ENCODE measurements around the gene PEX26. TPM values are rescaled to one million over a fixed set of nuclear protein-coding genes. Genes with fewer than 3 reads are reported as not detected.
"Not testable (repeated sequence)": the region's sequence is repeated elsewhere in the genome, so short reads cannot be mapped to it uniquely, and the experiment has no call there.

Gene PEX26
- total and polyA plus RNA-seq, 9 donors, result 13.0 to 33.4 (median 23.5) TPM

DNA sequence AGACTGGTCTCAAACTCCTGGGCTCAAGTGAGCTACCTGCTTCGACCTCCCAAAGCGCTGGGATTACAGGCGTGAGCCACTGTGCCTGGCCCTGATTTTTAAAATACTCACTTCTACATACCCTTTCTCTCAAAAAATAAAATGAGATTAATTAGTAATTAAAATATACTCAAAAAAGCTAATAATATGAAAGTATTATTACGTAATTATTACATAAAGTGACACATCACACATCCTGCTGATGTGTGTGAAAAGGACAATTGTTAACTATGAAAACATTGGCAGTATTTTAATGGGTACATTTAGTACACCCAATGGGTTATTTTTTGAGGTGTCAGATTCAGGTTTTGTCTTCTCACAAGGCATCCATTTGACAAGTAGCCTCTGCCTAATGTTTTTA, 32.0 kb upstream of the PEX26 start:
- H3K27ac ChIP-seq, result peak overlapping the region in 1 of 2 donors; percentile 92
- TF ChIP-seq CTCF (IDR thresholded peaks at IDR 0.05) (no peak), EP300 (IDR thresholded peaks at IDR 0.05) (no peak), POLR2A (IDR thresholded peaks at IDR 0.05) (no peak)
- WGBS, 3 donors, result 95 to 99% (median 97%) methylated on average over 4 of the region's 4 CpGs

GRCh38 chr22:18048041-18048440, 29.7 kb upstream of the PEX26 start:
- peak overlapping the region in 1 of 2 donors; percentile 50 for H3K27ac ChIP-seq
- H3K4me1 ChIP-seq (ENCODE audit: insufficient read depth), result peaks cover 17% of the 10 kb centered on the region
- H3K27me3 ChIP-seq, result no peaks in the 10 kb centered on the region
- no peak for DNase-seq
- H3K9me3 ChIP-seq, result no peaks in the 10 kb centered on the region
- 55 to 84% (median 77%) methylated on average over 9 of the region's 9 CpGs for WGBS, 3 donors
- TF ChIP-seq EP300 (IDR thresholded peaks at IDR 0.05), result no peak
- no peak for TF ChIP-seq CTCF (IDR thresholded peaks at IDR 0.05)
- H3K36me3 ChIP-seq, result no peaks in the 10 kb centered on the region
- no peak overlapping the region for H3K4me3 ChIP-seq
- intact Hi-C loops (cut with DNase I), result no loop called here

More for the DNA sequence above, 32.0 kb upstream of the PEX26 start:
- Histone ChIP-seq H3K9me3 (no peaks in the 10 kb centered on the region), H3K4me3 (no peak overlapping the region), H3K36me3 (no peaks in the 10 kb centered on the region), H3K4me1 (ENCODE audit: insufficient read depth) (peaks cover 17% of the 10 kb centered on the region), H3K27me3 (no peaks in the 10 kb centered on the region)
- no peak for DNase-seq
- intact Hi-C loops (cut with DNase I), result loop anchor here in 1 of 4 donors (1.0 kb wide), 1 partner anchor 44 kb away; no protein-coding TSS in a partner anchor

GRCh38 chr22:18048441-18048898, 29.3 kb upstream of the PEX26 start:
- WGBS, 3 donors, result 52 to 75% (median 70%) methylated on average over 28 to 29 of the region's 29 CpGs
- Histone ChIP-seq H3K27ac (peak overlapping the region in 1 of 2 donors; percentile 50), H3K4me3 (no peak overlapping the region), H3K4me1 (ENCODE audit: insufficient read depth) (peaks cover 14% of the 10 kb centered on the region), H3K36me3 (no peaks in the 10 kb centered on the region), H3K9me3 (no peaks in the 10 kb centered on the region), H3K27me3 (no peaks in the 10 kb centered on the region)
- TF ChIP-seq CTCF (IDR thresholded peaks at IDR 0.05) (no peak), POLR2A (IDR thresholded peaks at IDR 0.05) (peak; percentile 26)
- DNase-seq, result peak in 4 of 5 donors; percentile 48 to 79 (median 64)
- intact Hi-C loops (cut with DNase I), result no loop called here

DNA sequence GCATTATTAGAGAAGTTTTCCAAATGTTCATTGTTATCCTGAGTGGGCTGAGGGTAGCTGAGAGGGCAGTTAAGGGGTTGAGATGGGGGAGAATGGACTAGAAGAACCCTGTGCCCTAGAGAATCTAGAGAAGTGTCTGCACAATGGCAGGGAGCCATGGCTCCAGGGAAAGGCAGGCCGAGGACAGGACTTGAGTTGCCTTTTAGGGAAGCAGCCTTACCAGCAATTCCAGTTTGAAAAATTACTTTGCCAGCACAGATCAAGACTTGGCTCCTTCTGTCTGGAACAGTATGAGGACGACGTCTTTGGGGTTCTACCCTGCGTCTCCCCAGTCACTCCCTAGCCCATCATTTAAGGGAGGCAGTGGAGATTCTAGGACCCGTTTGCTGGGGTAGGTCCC, 27.7 kb upstream of the PEX26 start:
- no peak for TF ChIP-seq CTCF (IDR thresholded peaks at IDR 0.05)
- no peak for TF ChIP-seq EP300 (IDR thresholded peaks at IDR 0.05)
- no peak for TF ChIP-seq POLR2A (IDR thresholded peaks at IDR 0.05)
- H3K27me3 ChIP-seq, result no peaks in the 10 kb centered on the region
- no peak overlapping the region for H3K27ac ChIP-seq
- no peaks in the 10 kb centered on the region for H3K9me3 ChIP-seq
- H3K4me3 ChIP-seq, result no peak overlapping the region
- H3K36me3 ChIP-seq, result no peaks in the 10 kb centered on the region
- H3K4me1 ChIP-seq (ENCODE audit: insufficient read depth), result peaks cover 5% of the 10 kb centered on the region
- no peak for DNase-seq
- WGBS, 3 donors, result 46 to 75% (median 59%) methylated on average over 5 of the region's 5 CpGs
- intact Hi-C loops (cut with DNase I), result no loop called here

DNA sequence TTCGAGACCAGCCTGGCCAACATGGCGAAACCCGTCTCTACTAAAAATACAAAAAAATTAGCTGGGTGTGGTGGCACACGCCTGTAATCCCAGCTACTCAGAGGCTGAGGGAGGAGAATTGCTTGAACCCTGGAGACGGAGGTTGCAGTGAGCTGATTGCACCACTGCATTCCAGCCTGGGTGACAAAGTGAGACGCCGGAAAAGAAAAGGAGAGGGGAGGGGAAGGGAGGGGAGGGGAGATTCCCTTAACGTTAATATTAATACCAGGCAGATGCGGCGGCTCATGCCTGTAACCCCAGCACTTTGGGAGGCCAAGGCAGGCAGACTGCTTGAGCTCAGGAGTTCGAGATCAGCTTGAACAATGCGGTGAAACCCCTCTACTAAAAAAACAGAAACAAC, 26.7 kb upstream of the PEX26 start:
- H3K4me3 ChIP-seq; DNase-seq; intact Hi-C loops (cut with DNase I); H3K4me1 ChIP-seq (ENCODE audit: insufficient read depth); H3K9me3 ChIP-seq; H3K36me3 ChIP-seq; H3K27me3 ChIP-seq; H3K27ac ChIP-seq: not testable (repeated sequence)
- WGBS, 3 donors, result 82 to 85% (median 84%) methylated on average over 12 of the region's 12 CpGs

DNA sequence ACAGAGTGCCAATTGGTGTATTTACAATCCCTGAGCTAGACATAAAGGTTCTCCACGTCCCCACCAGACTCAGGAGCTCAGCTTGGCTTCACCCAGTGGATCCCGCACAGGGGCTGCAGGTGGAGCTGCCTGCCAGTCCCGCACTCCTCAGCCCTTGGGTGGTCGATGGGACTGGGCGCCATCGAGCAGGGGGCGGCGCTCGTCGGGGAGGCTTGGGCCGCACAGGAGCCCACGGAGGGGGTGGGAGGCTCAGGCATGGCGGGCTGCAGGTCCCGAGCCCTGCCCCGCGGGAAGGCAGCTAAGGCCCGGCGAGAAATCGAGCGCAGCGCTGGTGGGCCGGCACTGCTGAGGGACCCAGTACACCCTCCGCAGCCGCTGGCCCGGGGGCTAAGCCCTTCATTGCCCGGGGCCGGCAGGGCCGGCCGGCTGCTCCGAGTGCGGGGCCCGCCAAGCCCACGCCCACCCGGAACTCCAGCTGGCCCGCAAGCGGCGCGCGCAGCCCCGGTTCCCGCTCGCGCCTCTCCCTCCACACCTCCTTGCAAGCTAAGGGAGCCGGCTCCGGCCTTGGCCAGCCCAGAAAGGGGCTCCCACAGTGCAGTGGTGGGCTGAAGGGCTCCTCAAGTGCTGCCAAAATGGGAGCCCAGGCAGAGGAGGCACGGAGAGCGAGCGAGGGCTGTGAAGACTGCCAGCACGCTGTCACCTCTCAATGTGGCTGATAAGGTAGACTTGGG, 24.4 kb upstream of the PEX26 start:
- 95 to 97% (median 95%) methylated on average over 34 to 47 of the region's 49 CpGs for WGBS, 3 donors
- H3K4me3 ChIP-seq; H3K9me3 ChIP-seq; H3K36me3 ChIP-seq; DNase-seq; intact Hi-C loops (cut with DNase I); H3K27ac ChIP-seq; H3K27me3 ChIP-seq: not testable (repeated sequence)
- H3K4me1 ChIP-seq (ENCODE audit: insufficient read depth), result peaks cover 13% of the 10 kb centered on the region

Measured in ovary (tissue), 9 donors.